GM18508 (cell line): ENCODE measurements around the gene TMEM239.

Source experiments
- ATAC-seq: cut with Tn5 transposase; IDR thresholded peaks from one replicate; pipeline ENCODE4 v1.9.1; 2021; ENCODE audit warnings: moderate number of reproducible peaks; ENCODE audit not compliant: insufficient read depth, unreplicated experiment

TMEM239 gene

DNA sequence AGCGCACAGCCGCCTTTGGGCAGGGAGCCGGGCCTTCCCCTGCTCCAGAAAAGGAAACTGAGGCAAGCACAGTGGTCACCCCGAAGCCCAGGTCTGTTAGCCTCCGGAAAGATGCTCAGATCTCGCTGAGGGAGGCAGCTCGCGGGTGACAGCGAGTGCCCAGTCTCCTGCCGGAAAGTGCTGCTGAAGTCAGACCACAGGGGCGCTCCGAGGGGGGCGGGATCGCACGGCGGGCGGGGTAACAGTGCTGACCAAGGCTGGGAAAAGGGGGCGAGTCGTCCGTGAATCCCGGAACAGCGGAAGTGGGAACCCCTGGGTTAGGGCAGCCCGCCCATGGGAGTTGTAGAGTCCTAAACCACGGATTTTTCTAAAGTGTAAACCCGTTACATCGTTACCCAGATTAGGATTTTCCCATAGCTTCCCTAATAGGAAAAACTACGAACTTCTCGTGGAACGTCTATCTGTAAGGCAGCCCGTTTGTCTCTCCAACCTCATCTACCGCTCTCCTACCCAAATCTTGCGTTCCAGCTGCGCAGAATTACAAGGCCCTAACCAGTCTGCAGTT, 24.9 kb downstream of the TMEM239 start:
- ATAC-seq = no peak

DNA sequence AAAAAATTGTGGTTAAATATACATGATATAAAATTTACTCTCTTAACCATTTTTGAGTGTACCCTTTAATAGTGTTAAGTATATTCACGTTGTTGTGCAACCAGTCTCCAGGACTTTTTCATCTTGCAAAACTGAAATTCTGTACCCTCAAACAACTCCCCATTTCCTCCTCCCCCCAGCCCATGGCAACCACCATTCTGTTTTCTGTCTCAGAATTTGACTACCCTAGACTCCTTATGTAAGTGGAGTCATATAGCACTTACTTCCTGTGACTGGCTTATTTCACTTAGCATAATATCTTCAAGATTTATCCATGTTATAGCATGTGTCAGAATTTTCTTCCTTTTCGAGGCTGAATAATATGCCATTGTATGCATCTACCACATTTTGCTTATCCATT, 29.4 kb downstream of the TMEM239 start:
- no peak for ATAC-seq

DNA sequence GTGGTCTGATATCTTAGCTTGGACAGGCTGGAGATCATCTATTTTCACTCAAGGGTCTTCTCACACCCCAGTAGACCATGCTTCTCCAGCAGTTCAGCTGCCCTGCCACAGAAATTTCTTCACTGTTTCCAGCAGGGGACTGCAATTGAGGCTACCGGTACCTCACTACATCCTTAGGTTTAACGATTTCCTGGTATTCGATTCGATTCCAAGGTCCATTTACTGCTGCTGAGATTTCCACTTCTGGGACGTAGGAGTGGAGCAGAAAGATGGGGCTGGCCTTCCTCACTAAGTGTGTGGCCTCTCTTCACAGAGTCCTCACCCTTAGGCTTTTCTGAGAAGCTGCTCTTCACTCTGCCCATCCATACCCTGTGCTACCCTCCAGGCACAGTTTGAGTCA, 30.5 kb downstream of the TMEM239 start:
- no peak for ATAC-seq

DNA sequence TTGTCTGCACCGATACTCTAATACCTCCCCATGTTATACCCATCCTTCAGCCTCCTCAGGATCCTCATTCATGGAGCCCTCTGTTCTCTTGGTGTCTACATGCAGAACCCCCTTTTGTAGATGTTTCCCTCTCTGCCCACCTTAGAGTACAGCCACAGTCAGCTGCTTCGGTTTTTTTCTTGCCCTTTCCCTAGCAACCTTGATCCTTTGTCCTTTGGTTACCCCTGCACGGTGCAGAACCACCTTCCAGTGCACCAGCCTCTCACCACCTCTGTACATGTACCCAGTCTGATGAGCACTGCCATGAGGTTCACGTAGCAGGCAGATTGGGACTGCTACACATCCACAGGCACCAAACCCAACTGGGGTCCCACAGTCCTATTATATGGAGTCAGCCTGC, 31.6 kb downstream of the TMEM239 start:
- no peak for ATAC-seq

DNA sequence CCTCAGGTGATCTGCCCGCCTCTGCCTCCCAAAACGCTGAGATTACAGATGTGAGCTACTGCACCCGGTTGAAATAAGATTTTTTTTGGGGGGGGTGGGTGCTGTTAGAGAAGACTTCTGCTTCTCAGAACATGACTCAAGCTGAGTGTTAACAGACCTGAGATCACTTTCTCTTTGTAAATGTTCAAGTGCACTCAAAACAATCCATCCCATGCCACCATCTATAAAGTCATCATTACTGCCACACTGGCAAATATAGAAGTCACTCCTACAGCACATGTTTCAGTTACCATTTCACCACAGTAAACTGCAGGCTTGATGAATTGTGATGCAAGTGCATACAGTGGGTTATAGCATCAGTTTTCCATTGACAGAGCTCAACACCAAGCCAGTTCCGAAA, 33.4 kb downstream of the TMEM239 start:
- no peak for ATAC-seq

DNA sequence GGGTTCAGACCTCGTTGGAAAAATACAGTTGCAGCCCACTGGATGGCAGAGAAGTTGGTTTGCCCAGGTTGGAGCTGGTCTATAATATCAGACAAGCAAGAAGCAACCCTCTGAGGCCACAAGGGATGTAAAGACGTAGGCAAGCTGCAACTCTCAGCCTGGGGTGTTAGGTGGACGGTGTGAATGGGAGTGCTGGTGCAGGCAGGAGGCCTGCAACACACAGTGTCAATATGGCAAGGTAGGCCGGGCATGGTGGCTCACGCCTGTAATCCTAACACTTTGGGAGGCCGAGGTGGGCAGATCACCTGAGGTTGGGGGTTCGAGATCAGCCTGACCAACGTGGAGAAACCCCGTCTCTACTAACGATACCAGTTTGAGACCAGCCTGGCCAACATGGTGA, 34.9 kb downstream of the TMEM239 start:
- no peak for ATAC-seq

GRCh38 chr20:2858591-2858990, 42.4 kb downstream of the TMEM239 start:
- ATAC-seq = no peak

DNA sequence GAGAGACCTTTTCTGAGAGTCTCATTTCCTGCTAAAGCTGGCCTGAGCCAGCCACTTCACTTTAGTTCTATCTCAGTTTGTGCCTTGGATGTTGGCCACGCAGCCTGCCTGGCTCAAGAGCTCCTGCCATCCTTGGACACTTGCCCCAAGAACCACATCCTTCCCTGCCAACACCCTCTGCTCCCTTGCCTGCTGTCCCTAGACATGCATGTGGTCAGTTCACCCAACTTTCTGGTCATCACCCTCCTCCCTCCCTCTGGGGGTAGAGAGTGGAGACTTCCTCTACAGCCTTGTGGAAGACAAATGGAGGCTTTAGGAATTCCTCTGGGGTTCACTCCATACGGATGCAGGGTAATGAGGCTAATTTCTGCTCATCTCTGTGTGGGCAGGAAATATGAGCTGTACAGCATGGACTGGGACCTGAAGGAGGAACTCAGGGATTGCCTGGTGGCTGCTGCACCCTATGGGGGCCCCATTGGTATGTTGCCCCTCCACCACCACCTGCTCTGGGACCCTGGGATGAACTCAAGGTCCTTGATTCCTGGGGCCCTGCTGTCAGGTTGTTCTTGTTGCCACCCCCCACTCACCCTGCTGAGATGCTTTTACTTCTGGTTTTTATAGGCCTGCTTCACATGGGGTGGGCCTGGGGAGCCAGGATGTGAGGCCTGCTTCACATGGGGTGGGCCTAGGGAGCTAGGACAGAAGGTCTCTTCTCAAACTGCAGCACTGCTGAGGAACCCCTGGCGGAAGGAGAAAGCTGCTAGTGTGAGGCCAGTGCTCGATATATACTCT, 43.4 kb downstream of the TMEM239 start:
- ATAC-seq = no peak

GRCh38 chr20:2864626-2865025, 48.5 kb downstream of the TMEM239 start:
- ATAC-seq = no peak

DNA sequence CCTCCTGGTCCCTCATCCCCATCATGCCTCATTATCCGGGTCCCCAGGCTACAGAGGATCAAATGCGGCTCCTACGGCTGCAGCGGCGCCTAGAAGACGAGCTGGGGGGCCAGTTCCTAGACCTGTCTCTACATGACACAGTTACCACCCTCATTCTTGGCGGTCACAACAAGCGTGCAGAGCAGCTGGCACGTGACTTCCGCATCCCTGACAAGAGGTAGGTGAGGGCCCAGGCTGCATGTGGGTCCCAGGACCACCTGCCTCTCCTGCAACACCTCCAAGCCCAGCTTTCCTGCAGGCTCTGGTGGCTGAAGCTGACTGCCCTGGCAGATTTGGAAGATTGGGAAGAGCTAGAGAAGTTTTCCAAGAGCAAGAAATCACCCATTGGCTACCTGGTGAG, 48.9 kb downstream of the TMEM239 start:
- ATAC-seq = no peak

DNA sequence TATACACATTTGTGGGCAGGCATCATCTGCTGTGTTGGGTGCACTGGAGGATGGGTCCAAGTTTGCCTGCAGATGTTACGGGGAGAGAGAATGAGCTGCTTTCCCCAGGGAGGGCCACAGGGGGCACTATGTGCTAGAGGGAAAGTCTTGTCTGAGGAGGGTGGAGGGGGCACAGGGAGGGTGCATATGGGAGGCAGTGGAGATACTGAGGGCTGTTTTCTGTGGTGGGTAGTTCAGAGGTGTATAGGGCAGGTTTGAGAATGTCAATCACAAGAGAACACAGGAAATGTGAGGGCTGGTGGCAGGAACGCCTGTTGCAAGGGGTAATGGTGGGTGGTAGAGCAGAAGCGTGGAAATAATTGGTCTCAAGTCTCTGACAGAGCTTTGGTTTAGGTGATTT, 49.5 kb downstream of the TMEM239 start:
- ATAC-seq = no peak

DNA sequence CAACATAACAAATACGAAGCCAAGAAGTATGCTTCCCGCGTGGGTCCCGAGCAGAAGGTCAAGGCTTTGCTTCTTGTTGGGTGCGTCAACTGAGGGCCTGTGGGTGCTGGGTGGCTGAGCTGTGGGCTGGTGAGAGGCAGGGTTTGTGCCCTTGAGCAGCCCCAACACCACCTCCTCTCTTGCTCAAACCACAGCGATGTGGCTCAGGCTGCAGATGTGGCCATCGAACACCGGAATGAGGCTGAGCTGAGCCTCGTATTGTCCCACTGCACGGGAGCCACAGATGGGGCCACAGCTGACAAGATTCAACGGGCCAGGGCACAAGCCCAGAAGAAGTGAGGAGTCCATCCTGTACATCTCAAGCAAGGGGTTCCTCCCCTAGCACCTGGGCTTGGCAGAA, 50.1 kb downstream of the TMEM239 start:
- no peak for ATAC-seq

GRCh38 chr20:2867081-2867864, 51.1 kb downstream of the TMEM239 start:
- ATAC-seq = no peak
